ENCODE data around the gene TRIM44.

GRCh38 chr11:35709376-35709775 lies 46.8 kb downstream of the TRIM44 start:
- TF ChIP-seq, protein P1, sequence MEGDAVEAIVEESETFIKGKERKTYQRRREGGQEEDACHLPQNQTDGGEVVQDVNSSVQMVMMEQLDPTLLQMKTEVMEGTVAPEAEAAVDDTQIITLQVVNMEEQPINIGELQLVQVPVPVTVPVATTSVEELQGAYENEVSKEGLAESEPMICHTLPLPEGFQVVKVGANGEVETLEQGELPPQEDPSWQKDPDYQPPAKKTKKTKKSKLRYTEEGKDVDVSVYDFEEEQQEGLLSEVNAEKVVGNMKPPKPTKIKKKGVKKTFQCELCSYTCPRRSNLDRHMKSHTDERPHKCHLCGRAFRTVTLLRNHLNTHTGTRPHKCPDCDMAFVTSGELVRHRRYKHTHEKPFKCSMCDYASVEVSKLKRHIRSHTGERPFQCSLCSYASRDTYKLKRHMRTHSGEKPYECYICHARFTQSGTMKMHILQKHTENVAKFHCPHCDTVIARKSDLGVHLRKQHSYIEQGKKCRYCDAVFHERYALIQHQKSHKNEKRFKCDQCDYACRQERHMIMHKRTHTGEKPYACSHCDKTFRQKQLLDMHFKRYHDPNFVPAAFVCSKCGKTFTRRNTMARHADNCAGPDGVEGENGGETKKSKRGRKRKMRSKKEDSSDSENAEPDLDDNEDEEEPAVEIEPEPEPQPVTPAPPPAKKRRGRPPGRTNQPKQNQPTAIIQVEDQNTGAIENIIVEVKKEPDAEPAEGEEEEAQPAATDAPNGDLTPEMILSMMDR (IDR thresholded peaks at IDR 0.05; ENCODE audit: low read depth, low read length, missing input control) = no peak
- TF ChIP-seq GABPA (IDR thresholded peaks at IDR 0.05 in 1 of 2, conservative IDR thresholded peaks at IDR 0.05 in 1 of 2) (no peak), TAF1 (conservative IDR thresholded peaks at IDR 0.05) (no peak), JUND (IDR thresholded peaks at IDR 0.05) (no peak), YY1 (IDR thresholded peaks at IDR 0.05) (no peak), RAD21 (IDR thresholded peaks at IDR 0.05) (no peak), REST (IDR thresholded peaks at IDR 0.05) (no peak), NR2F2 (IDR thresholded peaks at IDR 0.05) (no peak), HNF4G (IDR thresholded peaks at IDR 0.05) (no peak)
- TF ChIP-seq, protein P2, sequence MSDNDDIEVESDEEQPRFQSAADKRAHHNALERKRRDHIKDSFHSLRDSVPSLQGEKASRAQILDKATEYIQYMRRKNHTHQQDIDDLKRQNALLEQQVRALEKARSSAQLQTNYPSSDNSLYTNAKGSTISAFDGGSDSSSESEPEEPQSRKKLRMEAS (IDR thresholded peaks at IDR 0.05) = no peak
- TF ChIP-seq, protein P3, sequence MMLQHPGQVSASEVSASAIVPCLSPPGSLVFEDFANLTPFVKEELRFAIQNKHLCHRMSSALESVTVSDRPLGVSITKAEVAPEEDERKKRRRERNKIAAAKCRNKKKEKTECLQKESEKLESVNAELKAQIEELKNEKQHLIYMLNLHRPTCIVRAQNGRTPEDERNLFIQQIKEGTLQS (IDR thresholded peaks at IDR 0.05) = no peak
- TF ChIP-seq, protein P4, sequence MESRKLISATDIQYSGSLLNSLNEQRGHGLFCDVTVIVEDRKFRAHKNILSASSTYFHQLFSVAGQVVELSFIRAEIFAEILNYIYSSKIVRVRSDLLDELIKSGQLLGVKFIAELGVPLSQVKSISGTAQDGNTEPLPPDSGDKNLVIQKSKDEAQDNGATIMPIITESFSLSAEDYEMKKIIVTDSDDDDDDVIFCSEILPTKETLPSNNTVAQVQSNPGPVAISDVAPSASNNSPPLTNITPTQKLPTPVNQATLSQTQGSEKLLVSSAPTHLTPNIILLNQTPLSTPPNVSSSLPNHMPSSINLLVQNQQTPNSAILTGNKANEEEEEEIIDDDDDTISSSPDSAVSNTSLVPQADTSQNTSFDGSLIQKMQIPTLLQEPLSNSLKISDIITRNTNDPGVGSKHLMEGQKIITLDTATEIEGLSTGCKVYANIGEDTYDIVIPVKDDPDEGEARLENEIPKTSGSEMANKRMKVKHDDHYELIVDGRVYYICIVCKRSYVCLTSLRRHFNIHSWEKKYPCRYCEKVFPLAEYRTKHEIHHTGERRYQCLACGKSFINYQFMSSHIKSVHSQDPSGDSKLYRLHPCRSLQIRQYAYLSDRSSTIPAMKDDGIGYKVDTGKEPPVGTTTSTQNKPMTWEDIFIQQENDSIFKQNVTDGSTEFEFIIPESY (IDR thresholded peaks at IDR 0.05) = no peak
